ENCODE data around the gene FDXR. TPM values are rescaled to one million over a fixed set of nuclear protein-coding genes. Genes with fewer than 3 reads are reported as not detected.

The FDXR gene
- total RNA-seq, 1 donor from 2014 or later: 30.8 TPM

DNA sequence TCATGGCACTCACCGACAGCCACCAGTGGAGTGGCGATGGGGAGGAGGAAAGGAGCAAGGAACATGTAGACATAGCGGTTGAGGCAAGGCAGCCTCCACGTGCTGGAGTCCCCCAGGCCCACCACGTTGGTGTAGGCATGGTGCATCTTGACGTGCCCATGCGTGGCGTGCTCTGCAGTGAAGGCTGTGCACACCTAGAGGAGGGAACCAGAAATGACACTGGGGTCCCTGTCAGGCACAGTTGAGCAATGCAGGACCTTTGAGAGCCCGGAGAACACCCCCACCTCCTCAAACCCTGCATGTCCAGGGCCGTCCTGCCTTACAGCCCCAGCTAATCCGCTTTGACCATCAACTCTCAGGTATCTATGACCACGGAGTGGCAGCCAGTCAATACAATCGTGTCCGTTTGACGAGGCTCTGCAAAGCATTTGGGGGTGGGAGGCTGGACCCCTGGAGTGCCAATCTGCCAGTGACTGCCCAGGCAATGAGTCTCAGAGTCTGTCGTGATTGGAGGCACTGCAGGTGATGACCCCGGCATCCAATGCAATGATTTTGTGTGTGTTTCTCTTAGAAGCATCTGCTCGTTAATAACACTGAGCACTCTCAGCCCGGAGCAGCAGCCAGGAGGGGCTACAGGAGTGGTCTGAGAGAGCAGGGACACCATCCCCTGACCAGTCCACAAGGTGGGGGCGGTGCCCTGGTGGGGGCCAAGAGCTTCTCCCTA is 9.9 kb upstream of the FDXR start:
- TF ChIP-seq, protein P1, sequence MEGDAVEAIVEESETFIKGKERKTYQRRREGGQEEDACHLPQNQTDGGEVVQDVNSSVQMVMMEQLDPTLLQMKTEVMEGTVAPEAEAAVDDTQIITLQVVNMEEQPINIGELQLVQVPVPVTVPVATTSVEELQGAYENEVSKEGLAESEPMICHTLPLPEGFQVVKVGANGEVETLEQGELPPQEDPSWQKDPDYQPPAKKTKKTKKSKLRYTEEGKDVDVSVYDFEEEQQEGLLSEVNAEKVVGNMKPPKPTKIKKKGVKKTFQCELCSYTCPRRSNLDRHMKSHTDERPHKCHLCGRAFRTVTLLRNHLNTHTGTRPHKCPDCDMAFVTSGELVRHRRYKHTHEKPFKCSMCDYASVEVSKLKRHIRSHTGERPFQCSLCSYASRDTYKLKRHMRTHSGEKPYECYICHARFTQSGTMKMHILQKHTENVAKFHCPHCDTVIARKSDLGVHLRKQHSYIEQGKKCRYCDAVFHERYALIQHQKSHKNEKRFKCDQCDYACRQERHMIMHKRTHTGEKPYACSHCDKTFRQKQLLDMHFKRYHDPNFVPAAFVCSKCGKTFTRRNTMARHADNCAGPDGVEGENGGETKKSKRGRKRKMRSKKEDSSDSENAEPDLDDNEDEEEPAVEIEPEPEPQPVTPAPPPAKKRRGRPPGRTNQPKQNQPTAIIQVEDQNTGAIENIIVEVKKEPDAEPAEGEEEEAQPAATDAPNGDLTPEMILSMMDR (IDR thresholded peaks at IDR 0.05; ENCODE audit: insufficient read depth, low read length, severe bottlenecking): no peak
- no peaks in the 10 kb centered on the region for H3K36me3 ChIP-seq (ENCODE audit: control insufficient read depth, insufficient read depth, low read length)
- FAIRE-seq (no peak), DNase-seq (ENCODE audit: low read depth) (no peak)
- no peaks in the 10 kb centered on the region for H3K27me3 ChIP-seq (ENCODE audit: control insufficient read depth, insufficient read depth, low read length)
- no peak overlapping the region for H3K4me3 ChIP-seq (ENCODE audit: low read depth, low read length)

DNA sequence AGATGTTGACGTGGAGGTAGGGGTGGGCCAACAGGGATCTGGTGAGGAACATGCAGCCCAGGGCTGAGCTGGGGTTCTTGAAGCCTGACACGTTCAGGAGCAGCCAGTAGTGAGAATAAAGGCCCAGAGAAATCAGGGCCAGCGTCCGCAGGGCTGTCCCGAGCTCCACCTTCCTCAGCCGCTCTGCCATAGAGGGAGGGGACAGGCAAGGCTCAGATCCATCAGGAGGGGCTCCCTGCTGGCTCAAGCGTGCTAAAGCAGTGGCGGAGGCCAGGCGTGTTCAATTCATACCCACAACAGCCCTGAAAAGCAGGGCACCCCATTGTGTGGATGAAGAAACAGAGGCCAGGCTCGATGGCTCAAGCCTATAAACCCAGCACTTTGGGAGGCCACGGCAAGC is 8.3 kb upstream of the FDXR start:
- no peaks in the 10 kb centered on the region for H3K27me3 ChIP-seq (ENCODE audit: control insufficient read depth, insufficient read depth, low read length)
- FAIRE-seq (no peak), DNase-seq (ENCODE audit: low read depth) (no peak)
- TF ChIP-seq, protein P1 (IDR thresholded peaks at IDR 0.05; ENCODE audit: insufficient read depth, low read length, severe bottlenecking): no peak
- no peaks in the 10 kb centered on the region for H3K36me3 ChIP-seq (ENCODE audit: control insufficient read depth, insufficient read depth, low read length)
- no peak overlapping the region for H3K4me3 ChIP-seq (ENCODE audit: low read depth, low read length)

DNA sequence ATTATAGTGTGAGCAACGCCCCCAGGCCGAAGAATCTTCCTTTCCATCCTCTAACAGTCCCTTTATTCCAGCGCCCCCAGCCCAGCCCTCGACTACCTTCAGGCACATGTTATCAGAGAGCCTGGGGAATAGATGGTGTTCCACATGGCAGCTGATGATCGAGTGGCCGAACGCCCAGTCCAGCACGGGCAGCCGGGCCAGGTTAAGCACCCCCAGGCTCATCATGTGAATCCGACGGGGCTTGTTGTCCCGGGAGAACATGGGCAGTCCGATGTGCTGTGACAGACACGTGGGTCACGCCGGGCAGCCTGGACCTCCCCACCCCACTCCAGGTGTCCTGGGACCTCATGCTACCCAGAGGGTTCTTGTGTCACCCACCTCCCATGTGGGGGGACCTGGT is 6.5 kb upstream of the FDXR start:
- H3K4me3 ChIP-seq (ENCODE audit: low read depth, low read length): no peak overlapping the region
- H3K36me3 ChIP-seq (ENCODE audit: control insufficient read depth, insufficient read depth, low read length): no peaks in the 10 kb centered on the region
- FAIRE-seq (no peak), DNase-seq (ENCODE audit: low read depth) (no peak)
- no peaks in the 10 kb centered on the region for H3K27me3 ChIP-seq (ENCODE audit: control insufficient read depth, insufficient read depth, low read length)
- TF ChIP-seq, protein P1 (IDR thresholded peaks at IDR 0.05; ENCODE audit: insufficient read depth, low read length, severe bottlenecking): no peak

DNA sequence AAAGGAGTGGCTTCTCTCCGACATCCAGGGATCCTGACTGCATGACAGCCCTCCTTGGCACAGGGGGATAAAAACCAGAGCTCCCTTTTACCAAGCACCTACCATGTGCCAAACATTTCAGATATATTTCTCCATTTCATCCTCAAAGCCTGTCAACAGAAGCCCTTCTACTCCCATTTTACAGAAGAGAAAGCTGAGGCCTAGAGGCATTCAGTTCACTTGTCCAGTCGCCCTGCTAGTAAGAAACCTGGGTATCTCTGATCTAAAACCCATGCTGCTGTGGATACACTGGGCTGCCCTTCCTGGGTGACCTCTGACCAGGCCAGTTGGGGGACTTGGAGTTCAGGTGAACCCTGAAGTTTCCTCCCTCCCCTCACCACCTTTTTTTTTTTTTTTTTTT is 5.9 kb upstream of the FDXR start:
- DNase-seq (ENCODE audit: low read depth) (no peak), FAIRE-seq (no peak)
- Histone ChIP-seq H3K27me3 (ENCODE audit: control insufficient read depth, insufficient read depth, low read length) (no peaks in the 10 kb centered on the region), H3K36me3 (ENCODE audit: control insufficient read depth, insufficient read depth, low read length) (no peaks in the 10 kb centered on the region), H3K4me3 (ENCODE audit: low read depth, low read length) (no peak overlapping the region)
- TF ChIP-seq, protein P1 (IDR thresholded peaks at IDR 0.05; ENCODE audit: insufficient read depth, low read length, severe bottlenecking): no peak

DNA sequence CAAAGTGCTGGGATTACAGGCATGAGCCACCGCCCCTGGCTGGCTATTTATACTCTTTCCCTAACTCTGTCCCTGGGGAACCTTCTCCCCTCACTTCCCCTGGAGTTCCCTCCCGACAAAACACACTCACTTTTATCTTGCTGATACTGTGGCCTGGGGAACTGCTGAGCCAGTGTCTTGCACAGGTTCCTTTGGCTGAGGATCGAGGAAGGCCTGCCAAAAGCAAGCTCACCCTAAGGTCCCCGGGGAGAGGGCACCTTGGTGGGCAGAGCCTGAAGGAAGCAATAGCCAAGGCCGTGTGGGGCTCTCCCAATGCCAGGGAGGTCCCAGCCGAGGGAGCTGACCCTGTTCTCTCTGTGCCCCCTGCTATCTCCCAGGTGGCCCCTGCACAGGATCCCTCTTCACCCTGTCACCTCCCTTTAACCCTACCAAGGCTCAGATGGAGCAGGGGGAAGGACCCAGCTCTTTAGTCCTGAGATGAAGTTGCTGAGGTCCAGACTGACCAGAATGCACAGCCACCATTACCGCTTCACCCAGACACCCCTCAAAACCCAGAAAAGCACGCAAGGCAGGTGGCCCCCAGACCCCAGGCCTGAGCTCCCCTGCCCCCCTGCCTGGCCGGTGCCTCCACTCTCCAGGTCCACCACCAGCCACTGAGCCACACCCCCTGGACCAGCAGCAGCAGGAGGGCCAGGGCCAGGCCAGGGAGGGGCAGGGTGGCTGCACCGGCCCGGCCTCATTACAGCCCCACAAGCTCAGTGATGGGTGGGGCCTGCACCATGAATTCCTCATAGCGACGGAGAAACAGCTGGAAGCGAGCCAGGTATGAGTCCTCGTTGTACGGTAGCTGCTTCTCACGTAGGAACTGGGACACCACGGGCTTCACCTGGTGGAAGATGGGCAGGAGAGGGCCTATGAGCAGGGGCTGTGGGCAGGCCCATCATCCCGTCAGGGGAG is 5.1 kb upstream of the FDXR start:
- FAIRE-seq (no peak), DNase-seq (ENCODE audit: low read depth) (peak; percentile 83)
- Histone ChIP-seq H3K36me3 (ENCODE audit: control insufficient read depth, insufficient read depth, low read length) (no peaks in the 10 kb centered on the region), H3K4me3 (ENCODE audit: low read depth, low read length) (no peak overlapping the region), H3K27me3 (ENCODE audit: control insufficient read depth, insufficient read depth, low read length) (no peaks in the 10 kb centered on the region)
- TF ChIP-seq, protein P1 (IDR thresholded peaks at IDR 0.05; ENCODE audit: insufficient read depth, low read length, severe bottlenecking): no peak

Data from bronchial epithelial cell (primary cell).